GM23338 (cell line): Measurements from ENCODE around the gene AZIN2.

Experiments
- EZH2 ChIP-seq: fragments of 200-600 bp; sonication (generic); IDR thresholded peaks from one replicate; pipeline ENCODE4 v1.8.0; 2017; ENCODE audit warnings: antibody characterized with exemption, mild to moderate bottlenecking, low read depth; ENCODE audit not compliant: unreplicated experiment
- TF ChIP-seq, protein P1 (sequence below), 2 experiments: fragments of 200-600 bp in 1 of 2; sonication (generic) in 1 of 2; conservative IDR thresholded peaks; 2 replicates each; pipeline versions ENCODE4 v1.5.1 to v1.6.1; 2016 to 2017; ENCODE audit warnings: antibody characterized with exemption in 2 of 2, low read depth in 2 of 2, mild to moderate bottlenecking in 2 of 2, moderate library complexity in 1 of 2
- TF ChIP-seq, protein P2 (sequence below): IDR thresholded peaks from one replicate; pipeline ENCODE4 v1.6.1; 2018; ENCODE audit warnings: antibody characterized with exemption; ENCODE audit not compliant: unreplicated experiment

DNA sequence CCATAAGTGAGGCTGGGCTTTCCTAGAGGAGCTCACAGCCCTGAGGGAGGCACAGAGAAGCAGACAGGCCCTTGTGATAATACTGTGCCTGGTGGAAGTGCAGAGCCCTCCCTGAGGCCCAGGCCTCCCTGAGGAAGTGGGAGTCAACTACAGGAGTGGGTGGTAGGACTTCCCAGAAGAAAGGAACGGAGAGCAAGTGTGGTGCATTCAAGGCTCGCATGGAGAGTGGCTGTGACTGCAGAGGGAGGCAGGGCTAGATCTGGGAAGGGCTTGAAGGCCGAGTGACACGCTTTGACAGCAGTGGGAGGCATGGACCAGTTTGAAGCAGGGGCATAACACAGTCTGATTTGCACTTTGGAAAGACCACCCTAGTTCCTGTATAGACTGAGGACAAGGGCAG lies 37.3 kb downstream of the AZIN2 start:
- TF ChIP-seq, protein P1, sequence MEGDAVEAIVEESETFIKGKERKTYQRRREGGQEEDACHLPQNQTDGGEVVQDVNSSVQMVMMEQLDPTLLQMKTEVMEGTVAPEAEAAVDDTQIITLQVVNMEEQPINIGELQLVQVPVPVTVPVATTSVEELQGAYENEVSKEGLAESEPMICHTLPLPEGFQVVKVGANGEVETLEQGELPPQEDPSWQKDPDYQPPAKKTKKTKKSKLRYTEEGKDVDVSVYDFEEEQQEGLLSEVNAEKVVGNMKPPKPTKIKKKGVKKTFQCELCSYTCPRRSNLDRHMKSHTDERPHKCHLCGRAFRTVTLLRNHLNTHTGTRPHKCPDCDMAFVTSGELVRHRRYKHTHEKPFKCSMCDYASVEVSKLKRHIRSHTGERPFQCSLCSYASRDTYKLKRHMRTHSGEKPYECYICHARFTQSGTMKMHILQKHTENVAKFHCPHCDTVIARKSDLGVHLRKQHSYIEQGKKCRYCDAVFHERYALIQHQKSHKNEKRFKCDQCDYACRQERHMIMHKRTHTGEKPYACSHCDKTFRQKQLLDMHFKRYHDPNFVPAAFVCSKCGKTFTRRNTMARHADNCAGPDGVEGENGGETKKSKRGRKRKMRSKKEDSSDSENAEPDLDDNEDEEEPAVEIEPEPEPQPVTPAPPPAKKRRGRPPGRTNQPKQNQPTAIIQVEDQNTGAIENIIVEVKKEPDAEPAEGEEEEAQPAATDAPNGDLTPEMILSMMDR (conservative IDR thresholded peaks at IDR 0.05; ENCODE audit: low read depth in 2 of 2), result no peak
- TF ChIP-seq, protein P2, sequence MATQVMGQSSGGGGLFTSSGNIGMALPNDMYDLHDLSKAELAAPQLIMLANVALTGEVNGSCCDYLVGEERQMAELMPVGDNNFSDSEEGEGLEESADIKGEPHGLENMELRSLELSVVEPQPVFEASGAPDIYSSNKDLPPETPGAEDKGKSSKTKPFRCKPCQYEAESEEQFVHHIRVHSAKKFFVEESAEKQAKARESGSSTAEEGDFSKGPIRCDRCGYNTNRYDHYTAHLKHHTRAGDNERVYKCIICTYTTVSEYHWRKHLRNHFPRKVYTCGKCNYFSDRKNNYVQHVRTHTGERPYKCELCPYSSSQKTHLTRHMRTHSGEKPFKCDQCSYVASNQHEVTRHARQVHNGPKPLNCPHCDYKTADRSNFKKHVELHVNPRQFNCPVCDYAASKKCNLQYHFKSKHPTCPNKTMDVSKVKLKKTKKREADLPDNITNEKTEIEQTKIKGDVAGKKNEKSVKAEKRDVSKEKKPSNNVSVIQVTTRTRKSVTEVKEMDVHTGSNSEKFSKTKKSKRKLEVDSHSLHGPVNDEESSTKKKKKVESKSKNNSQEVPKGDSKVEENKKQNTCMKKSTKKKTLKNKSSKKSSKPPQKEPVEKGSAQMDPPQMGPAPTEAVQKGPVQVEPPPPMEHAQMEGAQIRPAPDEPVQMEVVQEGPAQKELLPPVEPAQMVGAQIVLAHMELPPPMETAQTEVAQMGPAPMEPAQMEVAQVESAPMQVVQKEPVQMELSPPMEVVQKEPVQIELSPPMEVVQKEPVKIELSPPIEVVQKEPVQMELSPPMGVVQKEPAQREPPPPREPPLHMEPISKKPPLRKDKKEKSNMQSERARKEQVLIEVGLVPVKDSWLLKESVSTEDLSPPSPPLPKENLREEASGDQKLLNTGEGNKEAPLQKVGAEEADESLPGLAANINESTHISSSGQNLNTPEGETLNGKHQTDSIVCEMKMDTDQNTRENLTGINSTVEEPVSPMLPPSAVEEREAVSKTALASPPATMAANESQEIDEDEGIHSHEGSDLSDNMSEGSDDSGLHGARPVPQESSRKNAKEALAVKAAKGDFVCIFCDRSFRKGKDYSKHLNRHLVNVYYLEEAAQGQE, result no peak
- TF ChIP-seq EZH2, result no peak
